WTC11 (cell line): ENCODE data around the gene CALCB. TPM values are rescaled to one million over a fixed set of nuclear protein-coding genes. Genes with fewer than 3 reads are reported as not detected.
"Not testable (repeated sequence)": the region's sequence is repeated elsewhere in the genome, so short reads cannot be mapped to it uniquely, and the experiment has no call there.

Source experiments
- ATAC-seq: fragments of 200-7000 bp; cut with Tn5 transposase; 2 replicates; pipeline ENCODE4 v1.10.0; 2021; ENCODE audit warnings: mild to moderate bottlenecking, moderate library complexity
- CTCF ChIA-PET: fragments of 300-600 bp; sonication (Branson Sonifier 250); formaldehyde crosslinking; loops from one replicate; lab custom pipeline; 2021; ENCODE audit warnings: antibody characterized with exemption; lab: Charles Lee
- POLR2A ChIA-PET: fragments of 350-600 bp; sonication (Branson Sonifier 250); formaldehyde crosslinking; loops from one replicate; lab custom pipeline; 2021; ENCODE audit warnings: antibody characterized with exemption; lab: Charles Lee
- DNase-seq: peaks from one replicate; pipeline ENCODE4 v3.0.0; 2021; ENCODE audit warnings: low spot score
- H3K27ac Mint-ChIP-seq: 2 replicates; pipeline ENCODE4 v1.8.0; 2021; ENCODE audit warnings: mixed read lengths
- H3K27me3 Mint-ChIP-seq: 2 replicates; pipeline ENCODE4 v1.8.0; 2021; ENCODE audit warnings: low read depth, mild to moderate bottlenecking, moderate library complexity, mixed read lengths
- H3K36me3 Mint-ChIP-seq: 2 replicates; pipeline ENCODE4 v1.8.0; 2021; ENCODE audit warnings: mixed read lengths
- H3K4me1 Mint-ChIP-seq: 2 replicates; pipeline ENCODE4 v1.8.0; 2022; ENCODE audit warnings: mixed read lengths
- H3K4me3 Mint-ChIP-seq: 2 replicates; pipeline ENCODE4 v1.8.0; 2021; ENCODE audit warnings: mild to moderate bottlenecking, moderate library complexity, mixed read lengths
- H3K9me3 Mint-ChIP-seq: 2 replicates; pipeline ENCODE4 v1.8.0; 2021; ENCODE audit warnings: mixed read lengths
- NFYB ChIP-seq: sonication (generic); formaldehyde crosslinking; conservative IDR thresholded peaks from 2 replicates; pipeline ENCODE4 v1.8.0; 2022; ENCODE audit warnings: low read depth, missing genetic modification reagents
- OVOL2 ChIP-seq: fragments of 250-450 bp; sonication (Bioruptor Pico); IDR thresholded peaks from 2 replicates; pipeline ENCODE4 v1.9.0; 2021; ENCODE audit warnings: mild to moderate bottlenecking, borderline replicate concordance
- RELA ChIP-seq: sonication (generic); formaldehyde crosslinking; IDR thresholded peaks from 2 replicates; pipeline ENCODE4 v1.8.1; 2022; ENCODE audit warnings: missing genetic modification reagents, mild to moderate bottlenecking, borderline replicate concordance
- TCF7 ChIP-seq: sonication (generic); formaldehyde crosslinking; IDR thresholded peaks from 2 replicates; pipeline ENCODE4 v1.8.0; 2022; ENCODE audit warnings: mild to moderate bottlenecking, low read depth, missing genetic modification reagents, moderate library complexity
- ZBTB21 ChIP-seq: sonication (generic); formaldehyde crosslinking; IDR thresholded peaks from 2 replicates; pipeline ENCODE4 v1.8.1; 2023; ENCODE audit warnings: mild to moderate bottlenecking, missing genetic modification reagents, borderline replicate concordance
- ZNF423 ChIP-seq: fragments of 250-450 bp; sonication (Bioruptor Pico); IDR thresholded peaks from 2 replicates; pipeline ENCODE4 v2.1.2; 2022; ENCODE audit warnings: mild to moderate bottlenecking, moderate library complexity
- total RNA-seq: library from RNA; stranded (reverse); gene quantifications from 3 replicates; pipeline ENCODE4 v1.2.3, GENCODE V29; 2021
- TF ChIP-seq, protein P1 (sequence below): sonication (generic); formaldehyde crosslinking; IDR thresholded peaks from 2 replicates; pipeline ENCODE4 v1.8.0; 2022; ENCODE audit warnings: mild to moderate bottlenecking, missing genetic modification reagents
- TF ChIP-seq, protein P2 (sequence below): sonication (generic); formaldehyde crosslinking; IDR thresholded peaks from 2 replicates; pipeline ENCODE4 v1.8.1; 2022; ENCODE audit warnings: low read depth, mild to moderate bottlenecking, moderate library complexity, missing genetic modification reagents, borderline replicate concordance
- TF ChIP-seq, protein P3 (sequence below): fragments of 250-450 bp; sonication (Bioruptor Pico); IDR thresholded peaks from 2 replicates; pipeline ENCODE4 v1.9.0; 2021; ENCODE audit warnings: mild to moderate bottlenecking
- TF ChIP-seq, protein P4 (sequence below): fragments of 250-450 bp; sonication (Bioruptor Pico); IDR thresholded peaks from 2 replicates; pipeline ENCODE4 v1.8.0; 2021; ENCODE audit warnings: mild to moderate bottlenecking
- TF ChIP-seq, protein P5 (sequence below): sonication (generic); formaldehyde crosslinking; IDR thresholded peaks from 2 replicates; pipeline ENCODE4 v1.8.1; 2022; ENCODE audit warnings: low read depth, missing genetic modification reagents, borderline replicate concordance

Gene CALCB
- total RNA-seq, 1 experiment from 2014 or later, result 3.2 TPM

DNA sequence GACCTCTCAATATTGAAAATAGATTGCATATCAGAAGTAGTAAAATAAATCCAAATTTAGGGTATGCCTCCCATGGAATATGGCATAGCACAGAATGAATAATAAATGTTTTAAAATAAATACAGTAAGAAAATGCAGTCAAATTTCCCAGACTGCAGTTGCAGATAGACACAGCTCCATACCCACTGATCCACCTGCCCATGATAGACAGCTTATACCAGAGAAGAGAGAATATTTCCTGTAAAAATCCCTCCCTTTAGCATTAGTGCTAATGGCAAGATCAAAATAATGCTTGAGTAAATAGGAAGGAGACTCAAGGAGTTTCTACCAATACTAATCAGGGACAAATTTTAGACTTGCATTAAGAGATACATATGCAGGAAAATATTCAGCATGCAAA is 45.0 kb upstream of the CALCB start:
- peaks cover 12% of the 10 kb centered on the region for H3K36me3 Mint-ChIP-seq
- no peak overlapping the region for H3K27ac Mint-ChIP-seq
- peaks cover 6% of the 10 kb centered on the region for H3K27me3 Mint-ChIP-seq
- no peak overlapping the region for H3K4me3 Mint-ChIP-seq
- CTCF ChIA-PET, result interaction anchor here (1.5 kb wide), 1 partner anchor 46 kb away, joined by 4 read pairs; no protein-coding TSS in a partner anchor
- no peak for DNase-seq
- peaks cover 26% of the 10 kb centered on the region for H3K9me3 Mint-ChIP-seq
- POLR2A ChIA-PET, result no interaction called here
- TF ChIP-seq NFYB (CRISPR knock-in tag) (no peak), OVOL2 (CRISPR knock-in tag) (no peak), RELA (no peak)
- TF ChIP-seq, protein P1, sequence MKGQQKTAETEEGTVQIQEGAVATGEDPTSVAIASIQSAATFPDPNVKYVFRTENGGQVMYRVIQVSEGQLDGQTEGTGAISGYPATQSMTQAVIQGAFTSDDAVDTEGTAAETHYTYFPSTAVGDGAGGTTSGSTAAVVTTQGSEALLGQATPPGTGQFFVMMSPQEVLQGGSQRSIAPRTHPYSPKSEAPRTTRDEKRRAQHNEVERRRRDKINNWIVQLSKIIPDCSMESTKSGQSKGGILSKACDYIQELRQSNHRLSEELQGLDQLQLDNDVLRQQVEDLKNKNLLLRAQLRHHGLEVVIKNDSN, result no peak
- no peak for ATAC-seq
- peaks cover 14% of the 10 kb centered on the region for H3K4me1 Mint-ChIP-seq

DNA sequence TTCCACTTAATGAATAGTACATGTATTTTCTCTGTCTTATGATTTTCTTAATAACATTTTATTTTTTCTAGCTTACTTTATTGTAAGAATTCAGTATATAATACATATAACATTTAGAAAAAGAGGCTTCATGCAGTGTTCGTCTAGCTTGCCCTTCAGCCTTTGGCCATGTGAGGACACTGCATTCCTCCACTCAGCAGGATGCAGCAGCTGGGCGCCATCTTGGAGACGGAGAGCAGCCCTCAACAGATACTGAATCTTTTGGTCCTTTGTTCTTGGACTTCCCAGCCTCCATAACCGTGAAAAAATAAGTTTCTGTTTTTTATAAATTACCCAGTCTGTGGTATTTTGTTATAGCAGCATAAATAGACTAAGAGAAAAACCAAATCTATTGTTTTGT is 41.4 kb upstream of the CALCB start:
- DNase-seq, H3K27me3 Mint-ChIP-seq, H3K4me1 Mint-ChIP-seq, H3K27ac Mint-ChIP-seq, ATAC-seq, POLR2A ChIA-PET, H3K9me3 Mint-ChIP-seq, H3K36me3 Mint-ChIP-seq, H3K4me3 Mint-ChIP-seq, CTCF ChIA-PET: not testable (repeated sequence)

DNA sequence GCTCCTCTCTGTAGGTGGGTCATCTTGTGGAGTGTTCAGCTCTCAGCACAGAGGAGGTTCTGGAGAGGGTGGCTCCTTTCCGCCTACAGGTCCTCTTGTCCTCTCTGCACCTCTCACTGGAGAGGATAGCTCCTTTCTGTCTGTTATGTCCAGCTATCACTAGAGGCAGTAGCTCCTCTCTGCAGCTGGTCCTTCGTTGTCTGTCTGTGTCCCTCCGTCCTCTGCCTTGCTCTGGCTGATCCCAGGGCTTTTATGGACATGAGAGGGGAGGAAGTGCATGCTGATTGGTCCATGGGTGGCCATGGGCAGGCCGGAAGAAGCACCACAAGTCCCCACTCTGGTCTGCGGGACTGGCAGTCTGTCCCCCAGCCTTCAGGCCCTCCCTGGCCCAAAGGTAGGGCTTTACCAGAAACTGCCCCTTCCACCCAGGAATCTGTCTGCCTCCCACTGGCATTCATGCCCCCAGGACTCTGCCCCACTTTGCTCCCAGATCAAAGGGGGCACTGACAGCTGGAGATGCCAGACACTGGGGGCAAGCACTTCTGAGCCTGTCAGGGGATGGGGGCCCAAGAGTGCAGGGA is 38.6 kb upstream of the CALCB start:
- ChIA-PET CTCF (interaction anchor here (1.0 to 2.7 kb wide), 10 partner anchors 13 to 170 kb away, joined by 3 to 34 read pairs (median 8); partner anchors contain the start of gene CALCB), POLR2A (interaction anchor here (1.2 kb wide), 1 partner anchor 61 kb away, joined by 4 read pairs; no protein-coding TSS in a partner anchor)
- H3K4me1 Mint-ChIP-seq, result 0 out of 2 replicates have a peak, but pooled peaks cover 3% of the 10 kb centered on the region
- no peak overlapping the region for H3K4me3 Mint-ChIP-seq
- H3K27me3 Mint-ChIP-seq, result no peaks in the 10 kb centered on the region
- peak; percentile 29 for ATAC-seq
- TF ChIP-seq, protein P2, sequence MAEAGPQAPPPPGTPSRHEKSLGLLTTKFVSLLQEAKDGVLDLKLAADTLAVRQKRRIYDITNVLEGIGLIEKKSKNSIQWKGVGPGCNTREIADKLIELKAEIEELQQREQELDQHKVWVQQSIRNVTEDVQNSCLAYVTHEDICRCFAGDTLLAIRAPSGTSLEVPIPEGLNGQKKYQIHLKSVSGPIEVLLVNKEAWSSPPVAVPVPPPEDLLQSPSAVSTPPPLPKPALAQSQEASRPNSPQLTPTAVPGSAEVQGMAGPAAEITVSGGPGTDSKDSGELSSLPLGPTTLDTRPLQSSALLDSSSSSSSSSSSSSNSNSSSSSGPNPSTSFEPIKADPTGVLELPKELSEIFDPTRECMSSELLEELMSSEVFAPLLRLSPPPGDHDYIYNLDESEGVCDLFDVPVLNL (CRISPR knock-in tag), result no peak
- TF ChIP-seq, protein P3, sequence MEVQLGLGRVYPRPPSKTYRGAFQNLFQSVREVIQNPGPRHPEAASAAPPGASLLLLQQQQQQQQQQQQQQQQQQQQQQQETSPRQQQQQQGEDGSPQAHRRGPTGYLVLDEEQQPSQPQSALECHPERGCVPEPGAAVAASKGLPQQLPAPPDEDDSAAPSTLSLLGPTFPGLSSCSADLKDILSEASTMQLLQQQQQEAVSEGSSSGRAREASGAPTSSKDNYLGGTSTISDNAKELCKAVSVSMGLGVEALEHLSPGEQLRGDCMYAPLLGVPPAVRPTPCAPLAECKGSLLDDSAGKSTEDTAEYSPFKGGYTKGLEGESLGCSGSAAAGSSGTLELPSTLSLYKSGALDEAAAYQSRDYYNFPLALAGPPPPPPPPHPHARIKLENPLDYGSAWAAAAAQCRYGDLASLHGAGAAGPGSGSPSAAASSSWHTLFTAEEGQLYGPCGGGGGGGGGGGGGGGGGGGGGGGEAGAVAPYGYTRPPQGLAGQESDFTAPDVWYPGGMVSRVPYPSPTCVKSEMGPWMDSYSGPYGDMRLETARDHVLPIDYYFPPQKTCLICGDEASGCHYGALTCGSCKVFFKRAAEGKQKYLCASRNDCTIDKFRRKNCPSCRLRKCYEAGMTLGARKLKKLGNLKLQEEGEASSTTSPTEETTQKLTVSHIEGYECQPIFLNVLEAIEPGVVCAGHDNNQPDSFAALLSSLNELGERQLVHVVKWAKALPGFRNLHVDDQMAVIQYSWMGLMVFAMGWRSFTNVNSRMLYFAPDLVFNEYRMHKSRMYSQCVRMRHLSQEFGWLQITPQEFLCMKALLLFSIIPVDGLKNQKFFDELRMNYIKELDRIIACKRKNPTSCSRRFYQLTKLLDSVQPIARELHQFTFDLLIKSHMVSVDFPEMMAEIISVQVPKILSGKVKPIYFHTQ (CRISPR knock-in tag), result no peak
- TF ChIP-seq ZNF423 (CRISPR knock-in tag) (no peak), ZBTB21 (CRISPR knock-in tag) (no peak), TCF7 (CRISPR knock-in tag) (no peak)
- TF ChIP-seq, protein P4, sequence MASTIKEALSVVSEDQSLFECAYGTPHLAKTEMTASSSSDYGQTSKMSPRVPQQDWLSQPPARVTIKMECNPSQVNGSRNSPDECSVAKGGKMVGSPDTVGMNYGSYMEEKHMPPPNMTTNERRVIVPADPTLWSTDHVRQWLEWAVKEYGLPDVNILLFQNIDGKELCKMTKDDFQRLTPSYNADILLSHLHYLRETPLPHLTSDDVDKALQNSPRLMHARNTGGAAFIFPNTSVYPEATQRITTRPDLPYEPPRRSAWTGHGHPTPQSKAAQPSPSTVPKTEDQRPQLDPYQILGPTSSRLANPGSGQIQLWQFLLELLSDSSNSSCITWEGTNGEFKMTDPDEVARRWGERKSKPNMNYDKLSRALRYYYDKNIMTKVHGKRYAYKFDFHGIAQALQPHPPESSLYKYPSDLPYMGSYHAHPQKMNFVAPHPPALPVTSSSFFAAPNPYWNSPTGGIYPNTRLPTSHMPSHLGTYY, result no peak
- TF ChIP-seq, protein P5, sequence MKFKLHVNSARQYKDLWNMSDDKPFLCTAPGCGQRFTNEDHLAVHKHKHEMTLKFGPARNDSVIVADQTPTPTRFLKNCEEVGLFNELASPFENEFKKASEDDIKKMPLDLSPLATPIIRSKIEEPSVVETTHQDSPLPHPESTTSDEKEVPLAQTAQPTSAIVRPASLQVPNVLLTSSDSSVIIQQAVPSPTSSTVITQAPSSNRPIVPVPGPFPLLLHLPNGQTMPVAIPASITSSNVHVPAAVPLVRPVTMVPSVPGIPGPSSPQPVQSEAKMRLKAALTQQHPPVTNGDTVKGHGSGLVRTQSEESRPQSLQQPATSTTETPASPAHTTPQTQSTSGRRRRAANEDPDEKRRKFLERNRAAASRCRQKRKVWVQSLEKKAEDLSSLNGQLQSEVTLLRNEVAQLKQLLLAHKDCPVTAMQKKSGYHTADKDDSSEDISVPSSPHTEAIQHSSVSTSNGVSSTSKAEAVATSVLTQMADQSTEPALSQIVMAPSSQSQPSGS (CRISPR knock-in tag), result no peak
- no peaks in the 10 kb centered on the region for H3K36me3 Mint-ChIP-seq
- H3K9me3 Mint-ChIP-seq, result peaks cover 3% of the 10 kb centered on the region
- H3K27ac Mint-ChIP-seq, result no peak overlapping the region
- DNase-seq, result no peak
